ENCODE data around the gene STAP2. TPM values are rescaled to one million over a fixed set of nuclear protein-coding genes. Genes with fewer than 3 reads are reported as not detected.

STAP2 gene
- total RNA-seq, 4 donors from 2014 or later, result 1.5 to 2.9 (median 1.8) TPM

DNA sequence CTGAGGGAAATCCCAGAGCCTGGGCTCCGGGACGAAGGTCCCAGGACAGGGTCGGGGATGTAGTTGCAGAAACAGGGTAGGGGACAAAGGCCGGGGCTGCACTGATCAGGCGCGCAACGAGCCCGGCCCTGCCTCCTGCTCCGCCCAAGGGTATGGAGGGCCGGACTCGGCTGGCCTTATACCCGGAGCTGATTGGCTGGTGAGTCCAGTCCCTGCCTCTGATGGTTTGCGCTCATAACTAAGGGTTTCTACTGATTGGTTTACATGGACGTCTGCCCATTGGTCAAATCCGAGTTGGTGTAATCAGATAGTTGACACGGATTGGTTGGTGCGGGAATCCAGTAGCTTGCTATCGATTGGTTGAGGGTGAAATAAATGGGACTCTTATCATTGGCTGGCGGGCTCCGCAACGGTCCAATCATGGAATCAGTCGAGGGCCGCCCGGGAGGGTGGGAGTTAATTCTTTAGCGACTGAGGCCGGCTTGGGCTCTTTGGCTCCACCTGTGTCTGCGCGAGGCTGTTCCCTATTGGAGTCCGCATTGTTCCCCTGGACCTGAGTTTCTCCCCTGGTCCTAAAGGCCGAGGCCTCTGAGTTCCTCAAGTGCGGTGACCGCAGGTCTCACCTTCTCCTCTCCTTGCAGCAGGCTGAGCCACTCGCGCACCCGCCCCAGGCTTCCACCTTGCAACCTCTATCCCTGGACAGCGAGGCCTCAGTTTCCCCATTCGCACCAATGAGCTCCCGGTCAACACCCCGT lies 4.2 kb upstream of the STAP2 start:
- TF ChIP-seq, protein P1, sequence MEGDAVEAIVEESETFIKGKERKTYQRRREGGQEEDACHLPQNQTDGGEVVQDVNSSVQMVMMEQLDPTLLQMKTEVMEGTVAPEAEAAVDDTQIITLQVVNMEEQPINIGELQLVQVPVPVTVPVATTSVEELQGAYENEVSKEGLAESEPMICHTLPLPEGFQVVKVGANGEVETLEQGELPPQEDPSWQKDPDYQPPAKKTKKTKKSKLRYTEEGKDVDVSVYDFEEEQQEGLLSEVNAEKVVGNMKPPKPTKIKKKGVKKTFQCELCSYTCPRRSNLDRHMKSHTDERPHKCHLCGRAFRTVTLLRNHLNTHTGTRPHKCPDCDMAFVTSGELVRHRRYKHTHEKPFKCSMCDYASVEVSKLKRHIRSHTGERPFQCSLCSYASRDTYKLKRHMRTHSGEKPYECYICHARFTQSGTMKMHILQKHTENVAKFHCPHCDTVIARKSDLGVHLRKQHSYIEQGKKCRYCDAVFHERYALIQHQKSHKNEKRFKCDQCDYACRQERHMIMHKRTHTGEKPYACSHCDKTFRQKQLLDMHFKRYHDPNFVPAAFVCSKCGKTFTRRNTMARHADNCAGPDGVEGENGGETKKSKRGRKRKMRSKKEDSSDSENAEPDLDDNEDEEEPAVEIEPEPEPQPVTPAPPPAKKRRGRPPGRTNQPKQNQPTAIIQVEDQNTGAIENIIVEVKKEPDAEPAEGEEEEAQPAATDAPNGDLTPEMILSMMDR (IDR thresholded peaks at IDR 0.05; ENCODE audit: low read depth), result no peak

DNA sequence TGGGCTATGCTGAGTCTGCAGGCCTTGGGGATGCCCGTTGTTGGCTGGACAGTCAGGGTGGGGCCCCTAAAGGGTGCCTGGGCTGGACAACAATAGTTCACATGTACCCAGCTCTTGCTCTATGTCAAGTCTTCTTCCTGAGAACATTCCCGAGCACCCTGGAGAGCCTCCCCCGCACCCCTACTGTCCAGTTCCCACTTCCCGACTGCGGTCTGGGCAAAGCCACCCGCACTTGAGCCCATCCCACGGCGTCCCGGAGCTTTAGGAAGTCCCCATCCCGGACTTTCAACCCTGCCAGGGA lies 3.6 kb upstream of the STAP2 start:
- TF ChIP-seq, protein P1 (IDR thresholded peaks at IDR 0.05; ENCODE audit: low read depth), result no peak

DNA sequence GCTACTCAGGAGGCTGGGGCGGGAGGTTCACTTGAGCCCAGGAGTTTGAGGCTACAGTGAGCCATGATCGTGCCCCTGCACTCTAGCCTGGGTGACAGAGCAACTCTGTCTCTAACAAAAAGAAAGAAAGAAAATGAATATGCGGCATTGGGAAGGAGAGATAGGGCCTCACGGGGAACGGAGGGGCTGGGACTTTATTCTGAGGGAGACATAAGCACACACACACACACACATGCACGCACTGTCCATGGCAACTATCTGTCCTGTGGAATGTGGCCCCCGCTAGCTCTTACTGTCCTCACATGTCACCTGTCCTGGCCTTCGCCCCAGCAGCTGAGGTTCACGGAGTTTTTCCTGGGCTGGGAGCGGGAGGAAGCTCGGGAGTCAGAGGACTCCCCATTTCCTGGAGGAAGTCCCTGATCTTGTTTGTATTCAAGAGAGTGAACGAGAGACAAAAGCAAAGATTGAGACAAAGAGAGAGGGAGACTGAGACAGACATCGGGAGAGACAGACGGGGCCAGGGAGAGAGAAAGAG lies 654 bp downstream of the STAP2 start:
- TF ChIP-seq, protein P1 (IDR thresholded peaks at IDR 0.05; ENCODE audit: low read depth), result no peak

DNA sequence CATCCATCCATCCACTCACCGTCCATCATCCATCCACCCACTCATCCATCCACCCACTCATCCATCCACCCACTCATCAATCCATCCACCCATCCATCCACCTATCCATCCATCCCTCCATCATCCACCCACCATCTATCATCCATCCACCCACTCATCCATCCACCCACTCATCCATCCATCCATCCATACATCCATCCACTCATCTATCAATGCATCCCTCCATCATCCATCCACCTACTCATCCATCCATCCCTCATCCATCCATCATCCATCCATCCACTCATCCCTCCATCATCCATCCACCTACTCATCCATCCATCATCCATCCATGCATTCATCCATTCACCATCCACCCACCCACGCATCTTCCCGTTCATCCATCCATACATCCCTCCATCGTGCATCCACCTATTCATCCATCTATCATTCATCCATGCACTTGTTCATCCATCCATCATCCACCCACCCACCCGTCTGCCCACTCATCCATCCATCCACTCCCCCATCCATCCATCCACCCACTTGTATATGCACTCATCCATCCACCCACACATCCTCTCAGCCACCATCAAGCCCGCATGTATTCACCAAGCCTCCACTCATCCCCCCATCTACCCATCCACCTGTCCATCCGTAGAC lies 3.6 kb downstream of the STAP2 start:
- TF ChIP-seq, protein P1 (IDR thresholded peaks at IDR 0.05; ENCODE audit: low read depth), result no peak

DNA sequence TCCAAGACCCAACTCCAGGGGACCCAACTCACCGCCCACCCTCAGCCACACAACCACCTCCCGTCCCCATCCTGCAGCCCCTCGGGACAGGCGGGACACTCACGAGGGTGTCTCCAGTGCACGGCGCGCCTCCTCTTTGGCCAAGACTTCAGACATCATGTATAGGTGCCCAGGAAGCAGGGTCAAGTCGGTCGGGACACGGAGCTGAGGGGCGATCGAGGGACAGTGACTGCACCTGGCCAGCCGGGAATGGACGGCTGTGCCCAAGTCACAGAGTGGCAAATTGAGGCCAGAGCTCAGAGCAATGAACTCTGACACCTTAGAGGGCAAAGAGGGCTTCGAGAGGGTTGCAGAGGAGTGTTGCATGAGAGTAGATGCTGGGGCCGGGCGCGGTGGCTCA lies 8.8 kb downstream of the STAP2 start:
- TF ChIP-seq, protein P1 (IDR thresholded peaks at IDR 0.05; ENCODE audit: low read depth), result no peak

DNA sequence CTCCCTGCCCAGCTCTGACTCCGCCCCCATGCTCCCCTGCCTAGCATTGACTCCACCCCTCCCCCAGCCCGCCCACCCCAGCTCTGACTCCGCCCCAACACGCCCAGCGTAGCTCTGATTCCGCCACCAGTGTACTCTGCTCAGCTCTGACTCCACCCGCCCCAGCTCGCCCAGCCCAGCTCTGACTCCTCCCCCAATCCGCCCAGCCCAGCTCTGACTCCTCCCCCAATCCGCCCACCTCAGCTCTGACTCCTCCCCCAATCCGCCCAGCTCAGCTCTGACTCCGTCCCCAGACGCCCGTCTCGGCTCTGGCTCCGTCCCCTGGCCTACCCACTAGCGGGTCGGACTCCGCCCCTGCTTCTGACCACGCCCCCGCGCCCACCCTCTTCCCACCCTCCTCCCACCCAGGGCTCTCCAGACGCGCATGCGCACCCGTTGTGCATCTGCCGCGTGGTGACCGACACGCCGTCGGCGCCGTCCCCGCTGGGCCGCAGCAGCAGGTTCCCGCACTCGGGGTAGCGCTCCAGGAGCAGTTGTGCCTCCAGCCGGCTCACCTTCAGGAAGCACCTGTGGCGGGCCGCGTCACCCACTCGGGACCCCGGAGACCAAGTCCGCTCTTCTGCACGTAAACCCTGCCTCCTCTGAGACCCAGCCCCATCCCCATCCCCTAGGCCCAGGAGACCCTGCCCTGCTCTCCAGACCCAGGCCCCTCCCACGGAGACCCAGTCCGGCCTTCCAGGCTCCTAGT lies 10.2 kb downstream of the STAP2 start:
- TF ChIP-seq, protein P1 (IDR thresholded peaks at IDR 0.05; ENCODE audit: low read depth), result no peak

DNA sequence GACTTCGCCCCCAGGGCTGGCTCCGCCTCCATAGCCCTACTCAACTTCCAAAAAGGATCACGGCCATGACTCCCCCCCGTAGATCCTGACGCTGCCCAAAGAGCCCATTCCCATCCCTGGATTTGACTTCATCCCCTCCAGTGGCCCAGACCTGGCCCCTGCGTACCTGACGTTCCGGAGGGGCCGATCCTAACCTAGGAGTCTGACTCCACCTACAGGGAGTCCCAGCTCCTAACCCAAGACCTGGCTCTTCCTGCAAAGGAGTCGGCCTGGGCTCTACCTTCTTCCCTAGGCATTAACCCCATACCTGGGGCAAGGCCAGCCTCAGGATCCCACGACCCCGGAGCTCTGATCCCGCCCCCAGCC lies 10.8 kb downstream of the STAP2 start:
- TF ChIP-seq, protein P1 (IDR thresholded peaks at IDR 0.05; ENCODE audit: low read depth), result no peak
